Adrenal gland (tissue), 5 donors: ENCODE data around the gene KCNMB3.
"Not testable (repeated sequence)": the region's sequence is repeated elsewhere in the genome, so short reads cannot be mapped to it uniquely, and the experiment has no call there.

Source experiments
- CTCF ChIP-seq, 6 experiments: fragments of 450-650 bp in 4 of 6; fragments of 200-600 bp in 2 of 6; sonication (generic) in 1 of 6; IDR thresholded peaks; 1 replicate in 5 of 6; 2 replicates in 1 of 6; pipeline versions ENCODE4 v1.5.1 to v1.8.0; 2016 to 2021; ENCODE audit warnings: antibody characterized with exemption in 6 of 6, mild to moderate bottlenecking in 2 of 6, moderate library complexity in 1 of 6
- POLR2A ChIP-seq, 2 donors: fragments of 450-650 bp; IDR thresholded peaks; one replicate each; pipeline ENCODE4 v1.6.1; 2017; ENCODE audit warnings: antibody characterized with exemption in 2 of 2, mild to moderate bottlenecking in 2 of 2, moderate library complexity in 1 of 2
- donor health status: DM: no; HTN: no; CAD: no.

GRCh38 chr3:179218213-179218612, 32.7 kb downstream of the KCNMB3 start:
- not testable (repeated sequence) for TF ChIP-seq POLR2A, CTCF (IDR thresholded peaks at IDR 0.05)
